Ascending aorta (tissue), 2 donors: Measurements from ENCODE around the gene PITPNM2. TPM values are rescaled to one million over a fixed set of nuclear protein-coding genes. Genes with fewer than 3 reads are reported as not detected.

ENCODE experiments used
- DNase-seq, 2 donors: peaks; one replicate each; pipeline ENCODE4 v3.0.0-alpha.2; 2019; ENCODE audit warnings: low spot score in 2 of 2
- H3K27ac ChIP-seq, 2 donors: fragments of 200-600 bp; sonication (generic); one replicate each; pipeline ENCODE4 v1.5.1; 2016 to 2017; ENCODE audit warnings: mild to moderate bottlenecking in 1 of 2
- H3K27me3 ChIP-seq: fragments of 200-600 bp; sonication (generic); one replicate; pipeline ENCODE4 v1.5.1; 2017
- H3K36me3 ChIP-seq, 2 donors: fragments of 200-600 bp; sonication (generic); one replicate each; pipeline ENCODE4 v1.5.1; 2016
- H3K4me1 ChIP-seq, 2 donors: fragments of 200-600 bp; sonication (generic); one replicate each; pipeline ENCODE4 v1.5.1; 2016 to 2017; ENCODE audit warnings: mild to moderate bottlenecking in 1 of 2
- H3K4me3 ChIP-seq, 2 donors: fragments of 200-600 bp; sonication (generic); one replicate each; pipeline ENCODE4 v1.5.1; 2016 to 2017; ENCODE audit warnings: mild to moderate bottlenecking in 1 of 2
- H3K9me3 ChIP-seq, 2 donors: fragments of 200-600 bp; sonication (generic); one replicate each; pipeline ENCODE4 v1.5.1; 2016
- intact Hi-C: fragments of 100-400 bp; cut with DNase I; formaldehyde crosslinking; loops from one replicate; pipeline ENCODE4 v1.15.1; 2023
- total RNA-seq: library from RNA; depleted of rRNA; stranded (reverse); fragments of >200 nt; gene quantifications from one replicate; pipeline ENCODE4 v1.1.0, GENCODE V29; 2016
- TF ChIP-seq, protein P1 (sequence below), 3 experiments: fragments of 200-600 bp in 2 of 3; fragments of 450-650 bp in 1 of 3; sonication (generic) in 2 of 3; IDR thresholded peaks; one replicate each; pipeline ENCODE4 v1.5.1; 2016 to 2019; ENCODE audit warnings: antibody characterized with exemption in 3 of 3, mild to moderate bottlenecking in 1 of 3, moderate library complexity in 1 of 3

The PITPNM2 gene
- total RNA-seq, 1 donor from 2014 or later = 8.4 TPM

DNA sequence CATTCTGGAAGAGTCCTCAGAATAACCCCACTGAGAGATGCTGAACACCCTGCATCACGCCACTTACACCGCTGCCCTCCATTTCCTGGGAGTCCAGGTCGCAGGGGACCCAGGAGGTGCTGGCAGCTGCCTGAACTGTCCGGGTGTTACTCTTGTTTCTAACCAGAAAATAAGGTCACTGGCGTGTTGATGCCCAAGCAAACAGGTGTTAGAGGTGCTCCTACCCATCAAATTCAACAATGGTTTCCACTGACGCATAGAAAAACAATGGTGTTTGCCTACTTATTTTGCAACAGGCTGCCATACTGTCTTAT lies 23.8 kb downstream of the PITPNM2 start:
- no peak overlapping the region for H3K4me3 ChIP-seq
- no peaks in the 10 kb centered on the region for H3K27me3 ChIP-seq
- no peaks in the 10 kb centered on the region for H3K36me3 ChIP-seq
- DNase-seq = no peak
- H3K9me3 ChIP-seq = no peaks in the 10 kb centered on the region
- peaks cover 0 to 7% of the 10 kb centered on the region in 2 donors for H3K4me1 ChIP-seq
- intact Hi-C loops = no loop called here
- TF ChIP-seq, protein P1, sequence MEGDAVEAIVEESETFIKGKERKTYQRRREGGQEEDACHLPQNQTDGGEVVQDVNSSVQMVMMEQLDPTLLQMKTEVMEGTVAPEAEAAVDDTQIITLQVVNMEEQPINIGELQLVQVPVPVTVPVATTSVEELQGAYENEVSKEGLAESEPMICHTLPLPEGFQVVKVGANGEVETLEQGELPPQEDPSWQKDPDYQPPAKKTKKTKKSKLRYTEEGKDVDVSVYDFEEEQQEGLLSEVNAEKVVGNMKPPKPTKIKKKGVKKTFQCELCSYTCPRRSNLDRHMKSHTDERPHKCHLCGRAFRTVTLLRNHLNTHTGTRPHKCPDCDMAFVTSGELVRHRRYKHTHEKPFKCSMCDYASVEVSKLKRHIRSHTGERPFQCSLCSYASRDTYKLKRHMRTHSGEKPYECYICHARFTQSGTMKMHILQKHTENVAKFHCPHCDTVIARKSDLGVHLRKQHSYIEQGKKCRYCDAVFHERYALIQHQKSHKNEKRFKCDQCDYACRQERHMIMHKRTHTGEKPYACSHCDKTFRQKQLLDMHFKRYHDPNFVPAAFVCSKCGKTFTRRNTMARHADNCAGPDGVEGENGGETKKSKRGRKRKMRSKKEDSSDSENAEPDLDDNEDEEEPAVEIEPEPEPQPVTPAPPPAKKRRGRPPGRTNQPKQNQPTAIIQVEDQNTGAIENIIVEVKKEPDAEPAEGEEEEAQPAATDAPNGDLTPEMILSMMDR (IDR thresholded peaks at IDR 0.05) = no peak
- no peak overlapping the region for H3K27ac ChIP-seq

DNA sequence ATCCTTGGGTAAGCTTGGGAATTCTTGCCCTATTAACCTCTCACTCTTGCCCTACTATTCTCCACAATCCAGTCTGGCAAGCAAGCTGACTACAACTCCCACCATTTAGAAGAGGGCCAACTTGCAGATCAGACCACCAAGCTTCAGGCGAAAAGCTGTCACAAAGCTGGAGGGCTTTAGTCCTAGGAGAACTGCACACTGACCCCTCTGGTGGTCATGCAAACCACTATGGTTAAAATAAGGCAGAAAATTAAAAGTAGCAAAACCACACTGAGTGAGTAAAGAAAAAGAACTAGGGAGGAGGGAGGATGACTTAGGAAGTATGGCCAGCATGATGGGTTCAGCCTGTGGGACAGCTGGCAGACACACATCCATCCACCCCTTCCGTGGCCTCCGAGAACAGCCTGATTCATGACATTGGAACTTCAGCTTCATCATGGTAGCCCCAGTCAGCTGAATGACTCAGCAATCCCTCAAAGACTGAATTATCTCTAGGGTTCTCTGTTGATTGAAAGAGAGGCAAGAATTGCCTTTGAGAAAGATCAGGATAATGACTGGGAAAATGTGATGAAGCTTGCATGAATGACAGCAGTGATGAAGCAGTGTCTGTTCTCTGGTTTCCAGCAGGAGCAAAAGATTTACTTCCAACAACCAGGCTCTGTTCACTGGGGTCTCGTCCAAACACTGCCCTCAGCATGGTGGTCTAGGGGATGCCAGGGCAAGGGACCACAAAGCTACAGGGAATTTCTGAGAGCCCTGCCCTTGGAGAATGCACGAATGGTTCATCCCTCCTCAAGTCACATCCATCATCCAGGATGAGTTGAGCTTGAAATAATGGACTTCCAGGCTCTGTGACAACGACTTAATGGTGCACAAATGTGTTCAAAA lies 24.4 kb downstream of the PITPNM2 start:
- no peaks in the 10 kb centered on the region for H3K27me3 ChIP-seq
- TF ChIP-seq, protein P1 (IDR thresholded peaks at IDR 0.05) = no peak
- H3K4me1 ChIP-seq = peaks cover 0 to 7% of the 10 kb centered on the region in 2 donors
- H3K27ac ChIP-seq = peak overlapping the region; percentile 20 to 34
- peak in 1 of 2 donors; percentile 83 for DNase-seq
- no peak overlapping the region for H3K4me3 ChIP-seq
- H3K9me3 ChIP-seq = no peaks in the 10 kb centered on the region
- no peaks in the 10 kb centered on the region for H3K36me3 ChIP-seq
- intact Hi-C loops = no loop called here

DNA sequence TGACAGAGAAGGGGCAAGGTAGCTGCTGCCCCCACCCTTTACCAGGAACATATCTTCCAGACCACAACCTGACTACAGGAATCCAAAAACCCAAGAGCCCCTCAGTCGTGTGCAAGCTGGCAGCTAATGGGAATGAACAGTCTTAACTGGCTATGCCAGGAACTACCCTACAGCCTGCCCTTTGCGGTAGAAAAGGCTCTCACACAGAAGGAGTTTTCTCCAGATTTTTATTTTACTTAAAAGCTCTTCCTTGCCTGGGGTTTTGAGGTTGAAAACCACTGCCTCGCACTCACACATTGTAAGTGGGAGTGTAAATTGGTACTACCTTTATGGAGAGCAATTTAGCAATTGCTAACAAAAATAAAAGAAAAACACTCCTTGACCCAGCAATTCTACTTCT lies 28.3 kb downstream of the PITPNM2 start:
- Histone ChIP-seq H3K4me1 (peaks cover 0 to 7% of the 10 kb centered on the region in 2 donors), H3K27ac (no peak overlapping the region), H3K36me3 (no peaks in the 10 kb centered on the region), H3K4me3 (no peak overlapping the region), H3K27me3 (no peaks in the 10 kb centered on the region), H3K9me3 (no peaks in the 10 kb centered on the region)
- TF ChIP-seq, protein P1 (IDR thresholded peaks at IDR 0.05) = no peak
- intact Hi-C loops = no loop called here
- DNase-seq = no peak

DNA sequence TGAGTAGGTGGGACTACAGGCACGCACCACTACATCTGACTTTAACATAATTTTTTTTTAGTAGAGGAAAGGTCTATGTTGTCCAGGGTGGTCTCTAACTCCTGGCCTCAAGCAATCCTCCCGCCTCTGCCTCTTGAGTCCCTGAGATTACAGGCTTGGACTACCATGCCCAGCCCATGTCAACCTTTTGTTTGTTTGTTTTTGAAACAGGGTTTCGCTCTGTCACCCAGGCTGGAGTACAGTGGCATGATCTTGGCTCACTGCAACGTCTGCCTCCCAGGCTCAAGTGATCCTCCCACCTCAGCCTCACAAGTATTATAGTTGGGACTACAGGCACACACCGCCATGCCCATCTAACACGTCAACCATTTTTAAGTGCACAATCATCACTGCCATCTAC lies 29.2 kb downstream of the PITPNM2 start:
- no peak for DNase-seq
- Histone ChIP-seq H3K27ac (no peak overlapping the region), H3K9me3 (no peaks in the 10 kb centered on the region), H3K4me1 (peaks cover 0 to 5% of the 10 kb centered on the region in 2 donors), H3K27me3 (no peaks in the 10 kb centered on the region), H3K4me3 (no peak overlapping the region), H3K36me3 (no peaks in the 10 kb centered on the region)
- TF ChIP-seq, protein P1 (IDR thresholded peaks at IDR 0.05) = no peak
- intact Hi-C loops = no loop called here

DNA sequence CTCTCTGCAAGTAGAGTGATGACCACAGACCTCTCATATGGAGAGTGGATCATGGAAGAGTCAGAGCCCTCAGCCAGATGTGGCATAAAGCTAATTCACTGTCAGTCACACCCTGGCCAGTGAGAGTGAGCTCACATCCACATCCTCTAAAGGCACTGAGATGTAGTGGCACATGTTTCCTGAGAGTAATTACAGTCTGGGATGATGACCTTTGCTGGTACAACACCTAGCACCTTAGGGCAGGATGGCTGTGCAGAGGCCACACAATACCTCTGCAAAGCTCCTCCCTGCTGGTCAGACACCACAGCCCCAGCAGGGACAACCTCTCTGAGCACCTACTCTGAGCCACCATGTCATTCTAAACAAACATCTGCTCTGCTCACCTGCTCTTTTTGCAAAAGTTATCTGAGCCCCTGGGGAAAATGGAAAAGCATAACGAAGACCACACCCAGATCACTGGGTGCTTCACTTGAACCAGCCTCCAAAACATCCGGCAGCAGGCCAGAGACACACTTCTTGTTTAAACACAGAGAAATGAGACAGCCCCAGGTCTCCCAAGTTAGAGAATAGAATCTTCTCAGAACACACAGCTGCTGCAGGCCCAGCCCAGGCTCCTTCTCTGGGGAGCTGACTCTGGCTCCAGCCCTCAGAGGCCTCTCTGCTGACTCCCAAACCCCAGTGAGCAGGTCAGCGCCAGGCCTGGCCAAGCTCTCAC lies 30.3 kb downstream of the PITPNM2 start:
- intact Hi-C loops = no loop called here
- Histone ChIP-seq H3K27ac (no peak overlapping the region), H3K36me3 (no peaks in the 10 kb centered on the region), H3K9me3 (no peaks in the 10 kb centered on the region), H3K4me3 (no peak overlapping the region), H3K4me1 (peaks cover 0 to 5% of the 10 kb centered on the region in 2 donors), H3K27me3 (no peaks in the 10 kb centered on the region)
- no peak for DNase-seq
- TF ChIP-seq, protein P1 (IDR thresholded peaks at IDR 0.05) = no peak
